H9 (cell line): ENCODE results near the gene CDH23. TPM values are rescaled to one million over a fixed set of nuclear protein-coding genes. Genes with fewer than 3 reads are reported as not detected.

Experiments
- DNase-seq: peaks from one replicate; pipeline ENCODE4 v3.0.0-alpha.2; 2017
- H2AFZ ChIP-seq: one replicate; pipeline ENCODE4 v1.6.1; 2013; ENCODE audit warnings: mild to moderate bottlenecking, low read length, control low read depth, moderate library complexity
- H2AK5ac ChIP-seq: 2 replicates; pipeline ENCODE4 v1.6.1; 2013; ENCODE audit warnings: low read length, control low read depth, mixed read lengths; ENCODE audit not compliant: insufficient read length
- H2BK120ac ChIP-seq: one replicate; pipeline ENCODE4 v1.6.1; 2013; ENCODE audit warnings: low read depth, mild to moderate bottlenecking, low read length, control low read depth, inconsistent platforms; ENCODE audit not compliant: poor library complexity, severe bottlenecking
- H2BK12ac ChIP-seq: 2 replicates; pipeline ENCODE4 v1.6.1; 2013; ENCODE audit warnings: low read length, control low read depth, mixed read lengths, low read depth; ENCODE audit not compliant: insufficient read length
- H2BK15ac ChIP-seq: 2 replicates; pipeline ENCODE4 v1.6.1; 2013; ENCODE audit warnings: low read depth, low read length, control low read depth
- H2BK20ac ChIP-seq: one replicate; pipeline ENCODE4 v1.6.1; 2013; ENCODE audit warnings: low read depth, mild to moderate bottlenecking, low read length, control low read depth, inconsistent platforms; ENCODE audit not compliant: poor library complexity, severe bottlenecking
- H2BK5ac ChIP-seq: 2 replicates; pipeline ENCODE4 v1.6.1; 2013; ENCODE audit warnings: low read length, control low read depth, mixed read lengths; ENCODE audit not compliant: insufficient read length
- H3K14ac ChIP-seq: 2 replicates; pipeline ENCODE4 v1.6.1; 2013; ENCODE audit warnings: low read length, control low read depth; ENCODE audit not compliant: insufficient read depth
- H3K18ac ChIP-seq: 2 replicates; pipeline ENCODE4 v1.6.1; 2013; ENCODE audit warnings: low read depth, mild to moderate bottlenecking, mixed read lengths, low read length, control low read depth; ENCODE audit not compliant: insufficient read length
- H3K23ac ChIP-seq: 2 replicates; pipeline ENCODE4 v1.6.1; 2013; ENCODE audit warnings: low read length, control low read depth, mixed read lengths, low read depth; ENCODE audit not compliant: insufficient read length
- H3K23me2 ChIP-seq: 2 replicates; pipeline ENCODE4 v1.6.1; 2013; ENCODE audit warnings: low read depth, mild to moderate bottlenecking, mixed read lengths, low read length, control low read depth; ENCODE audit not compliant: insufficient read length, poor library complexity, severe bottlenecking
- H3K27ac ChIP-seq: 2 replicates; pipeline ENCODE4 v1.5.1; 2013; ENCODE audit warnings: low read length, control low read depth, mixed read lengths, low read depth; ENCODE audit not compliant: insufficient read length
- H3K27me3 ChIP-seq: 2 replicates; pipeline ENCODE4 v1.6.1; 2013; ENCODE audit warnings: low read length, control low read depth, inconsistent platforms; ENCODE audit not compliant: insufficient read depth
- H3K4ac ChIP-seq: 2 replicates; pipeline ENCODE4 v1.6.1; 2013; ENCODE audit warnings: low read depth, mild to moderate bottlenecking, control low read depth, inconsistent platforms, low read length, moderate library complexity
- H3K4me1 ChIP-seq: 2 replicates; pipeline ENCODE4 v1.6.1; 2013; ENCODE audit warnings: low read length, control low read depth, inconsistent platforms; ENCODE audit not compliant: insufficient read depth
- H3K4me2 ChIP-seq: 2 replicates; pipeline ENCODE4 v1.6.1; 2013; ENCODE audit warnings: low read length, control low read depth, mixed read lengths; ENCODE audit not compliant: insufficient read length, insufficient read depth
- H3K56ac ChIP-seq: 2 replicates; pipeline ENCODE4 v1.6.1; 2013; ENCODE audit warnings: low read depth, mild to moderate bottlenecking, mixed read lengths, low read length, control low read depth; ENCODE audit not compliant: insufficient read length
- H3K79me1 ChIP-seq: 2 replicates; pipeline ENCODE4 v1.6.1; 2013; ENCODE audit warnings: low read depth, mild to moderate bottlenecking, moderate library complexity, low read length, control low read depth, inconsistent platforms; ENCODE audit not compliant: insufficient read depth, poor library complexity, severe bottlenecking
- H3K79me2 ChIP-seq: 2 replicates; pipeline ENCODE4 v1.6.1; 2013; ENCODE audit warnings: low read length, control low read depth, inconsistent platforms; ENCODE audit not compliant: insufficient read depth
- H3K9ac ChIP-seq: 2 replicates; pipeline ENCODE4 v1.6.1; 2013; ENCODE audit warnings: low read length, control low read depth, mixed read lengths; ENCODE audit not compliant: insufficient read length; ENCODE audit errors: extremely low read depth
- H3K9me3 ChIP-seq: one replicate; pipeline ENCODE4 v1.6.1; 2013; ENCODE audit warnings: low read depth, low read length, inconsistent platforms; ENCODE audit not compliant: control insufficient read depth
- H3T11ph ChIP-seq: one replicate; pipeline ENCODE4 v1.6.1; 2013; ENCODE audit warnings: mild to moderate bottlenecking, low read length, control low read depth, inconsistent platforms
- H4K20me1 ChIP-seq: one replicate; pipeline ENCODE4 v1.6.1; 2013; ENCODE audit not compliant: control insufficient read depth, insufficient read length, insufficient read depth
- H4K5ac ChIP-seq: 2 replicates; pipeline ENCODE4 v1.6.1; 2013; ENCODE audit warnings: low read depth, mild to moderate bottlenecking, mixed read lengths, low read length, control low read depth; ENCODE audit not compliant: insufficient read length
- H4K8ac ChIP-seq: replicated peaks from 2 replicates; pipeline ENCODE4 v1.6.1; 2013; ENCODE audit warnings: low read length, control low read depth, mixed read lengths, low read depth; ENCODE audit not compliant: insufficient read length
- H4K91ac ChIP-seq: 2 replicates; pipeline ENCODE4 v1.6.1; 2013; ENCODE audit warnings: low read depth, mild to moderate bottlenecking, moderate library complexity, mixed read lengths, low read length, control low read depth; ENCODE audit not compliant: insufficient read length
- H3K27ac Mint-ChIP-seq, 3 experiments: 2 replicates in 2 of 3; 3 replicates in 1 of 3; pipeline ENCODE4 v1.8.0; 2020 to 2021; ENCODE audit warnings: mixed read lengths in 3 of 3, mild to moderate bottlenecking in 1 of 3, moderate library complexity in 1 of 3
- H3K27me3 Mint-ChIP-seq: 2 replicates; pipeline ENCODE4 v1.8.0; 2021; ENCODE audit warnings: low read depth, mild to moderate bottlenecking, moderate library complexity, mixed read lengths
- H3K36me3 Mint-ChIP-seq, 3 experiments: 2 replicates in 2 of 3; 3 replicates in 1 of 3; pipeline ENCODE4 v1.8.0; 2020 to 2021; ENCODE audit warnings: low read depth in 3 of 3, mixed read lengths in 3 of 3; ENCODE audit not compliant: insufficient read depth in 1 of 3
- H3K4me1 Mint-ChIP-seq, 2 experiments: 2 replicates each; pipeline ENCODE4 v1.8.0; 2020; ENCODE audit warnings: mixed read lengths in 2 of 2
- H3K4me3 Mint-ChIP-seq, 2 experiments: 2 replicates in 1 of 2; 3 replicates in 1 of 2; pipeline ENCODE4 v1.8.0; 2020 to 2021; ENCODE audit warnings: mild to moderate bottlenecking in 2 of 2, mixed read lengths in 2 of 2, moderate library complexity in 1 of 2
- H3K9me3 Mint-ChIP-seq, 2 experiments: 2 replicates in 1 of 2; 3 replicates in 1 of 2; pipeline ENCODE4 v1.8.0; 2020; ENCODE audit warnings: mild to moderate bottlenecking in 2 of 2, mixed read lengths in 2 of 2, moderate library complexity in 1 of 2
- WGBS: extraction: QIAGEN DNeasy Blood & Tissue Kit; methylation state at CpG from one replicate; pipeline ENCODE4 v1.1.7; 2013; ENCODE audit warnings: missing lambda C conversion rate, low lambda C conversion rate, mixed read lengths; ENCODE audit not compliant: insufficient read length; ENCODE audit errors: extremely low coverage; 5-methylcytosine and 5-hydroxymethylcytosine counted together
- total RNA-seq: library from RNA; stranded (reverse); gene quantifications from 2 replicates; pipeline ENCODE4 v1.2.1, GENCODE V29; 2021
- TF ChIP-seq, protein P1 (sequence below): fragments of 200-600 bp; sonication (generic); conservative IDR thresholded peaks from 3 replicates; pipeline ENCODE4 v1.8.0; 2021; ENCODE audit warnings: antibody characterized with exemption, mild to moderate bottlenecking

CDH23 gene
- total RNA-seq, 1 experiment from 2014 or later = 2.1 TPM

DNA sequence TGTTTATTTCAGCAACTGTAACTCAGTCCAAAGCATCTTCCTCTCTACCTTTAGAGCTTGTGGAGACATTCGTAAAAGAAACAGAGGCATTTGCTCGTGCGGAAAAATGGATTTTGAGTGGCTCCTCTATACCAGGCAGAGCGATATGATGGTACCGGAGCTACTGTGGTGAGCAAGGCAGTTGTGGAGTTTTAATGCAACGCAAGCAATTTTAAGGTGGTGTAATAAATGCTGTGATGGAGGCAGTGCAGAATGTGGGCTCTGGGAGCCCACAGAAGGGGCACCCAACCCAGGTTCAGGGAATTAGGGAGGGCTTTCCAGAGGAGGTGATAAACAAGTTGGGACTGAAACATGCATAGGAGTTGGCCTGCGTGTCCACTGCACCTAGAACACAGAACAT, 149.5 kb downstream of the CDH23 start:
- H3K79me2 ChIP-seq = no peaks in the 10 kb centered on the region

More for the DNA sequence above, 149.5 kb downstream of the CDH23 start:
- no peaks in the 10 kb centered on the region for H4K20me1 ChIP-seq
- no peaks in the 10 kb centered on the region for H3K23me2 ChIP-seq
- H2BK5ac ChIP-seq = no peak overlapping the region
- H2BK120ac ChIP-seq = no peak overlapping the region
- H3K56ac ChIP-seq = no peak overlapping the region
- no peaks in the 10 kb centered on the region for H3K9me3 ChIP-seq
- no peak for DNase-seq
- H2BK12ac ChIP-seq = no peak overlapping the region
- TF ChIP-seq, protein P1, sequence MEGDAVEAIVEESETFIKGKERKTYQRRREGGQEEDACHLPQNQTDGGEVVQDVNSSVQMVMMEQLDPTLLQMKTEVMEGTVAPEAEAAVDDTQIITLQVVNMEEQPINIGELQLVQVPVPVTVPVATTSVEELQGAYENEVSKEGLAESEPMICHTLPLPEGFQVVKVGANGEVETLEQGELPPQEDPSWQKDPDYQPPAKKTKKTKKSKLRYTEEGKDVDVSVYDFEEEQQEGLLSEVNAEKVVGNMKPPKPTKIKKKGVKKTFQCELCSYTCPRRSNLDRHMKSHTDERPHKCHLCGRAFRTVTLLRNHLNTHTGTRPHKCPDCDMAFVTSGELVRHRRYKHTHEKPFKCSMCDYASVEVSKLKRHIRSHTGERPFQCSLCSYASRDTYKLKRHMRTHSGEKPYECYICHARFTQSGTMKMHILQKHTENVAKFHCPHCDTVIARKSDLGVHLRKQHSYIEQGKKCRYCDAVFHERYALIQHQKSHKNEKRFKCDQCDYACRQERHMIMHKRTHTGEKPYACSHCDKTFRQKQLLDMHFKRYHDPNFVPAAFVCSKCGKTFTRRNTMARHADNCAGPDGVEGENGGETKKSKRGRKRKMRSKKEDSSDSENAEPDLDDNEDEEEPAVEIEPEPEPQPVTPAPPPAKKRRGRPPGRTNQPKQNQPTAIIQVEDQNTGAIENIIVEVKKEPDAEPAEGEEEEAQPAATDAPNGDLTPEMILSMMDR = no peak
- Mint-ChIP-seq H3K4me3 (no peak overlapping the region), H3K27ac (no peak overlapping the region), H3K27me3 (peaks cover 1% of the 10 kb centered on the region), H3K36me3 (no peaks in the 10 kb centered on the region), H3K9me3 (no peaks in the 10 kb centered on the region), H3K4me1 (peaks cover 44 to 53% of the 10 kb centered on the region in 2 experiments)
- no peak overlapping the region for H4K8ac ChIP-seq
- H4K5ac ChIP-seq = no peak overlapping the region
- H2BK20ac ChIP-seq = no peak overlapping the region
- no peaks in the 10 kb centered on the region for H3K79me1 ChIP-seq
- H3K9ac ChIP-seq = no peak overlapping the region
- no peak overlapping the region for H2BK15ac ChIP-seq
- no peak overlapping the region for H3K23ac ChIP-seq
- H3K27me3 ChIP-seq = no peaks in the 10 kb centered on the region
- H3T11ph ChIP-seq = no peak overlapping the region
- H3K18ac ChIP-seq = no peak overlapping the region
- H3K4me1 ChIP-seq = peaks cover 9% of the 10 kb centered on the region; the same call in 1 of the 2 replicates
- no peak overlapping the region for H3K4me2 ChIP-seq
- WGBS = no CpG with 5 or more reads among the region's 7 CpGs
- H2AFZ ChIP-seq = no peak overlapping the region
- no peak overlapping the region for H3K4ac ChIP-seq
- H3K14ac ChIP-seq = no peak overlapping the region
- no peak overlapping the region for H4K91ac ChIP-seq
- H2AK5ac ChIP-seq = no peak overlapping the region
- no peak overlapping the region for H3K27ac ChIP-seq
